Ramos (cell line): ENCODE data around the gene ERAP2.

Experiments
- in situ Hi-C: fragments of 300-500 bp; cut with MboI; formaldehyde crosslinking; loops from one replicate; pipeline ENCODE4 v1.14.3; 2022; ENCODE audit warnings: low sequenced_read_pairs; ENCODE audit not compliant: unreplicated experiment

Gene ERAP2

GRCh38 chr5:96952118-96952750 is 75.9 kb downstream of the ERAP2 start:
- in situ Hi-C loops, result no loop called here

- in situ Hi-C loops, result no loop called here
Observed at GRCh38 chr5:96952974-96953730, 76.9 kb downstream of the ERAP2 start.

GRCh38 chr5:96957254-96958049 is 81.2 kb downstream of the ERAP2 start:
- in situ Hi-C loops, result no loop called here

- in situ Hi-C loops, result no loop called here
Observed at GRCh38 chr5:96958977-96959376, 82.7 kb downstream of the ERAP2 start.

GRCh38 chr5:96961053-96961452 is 84.8 kb downstream of the ERAP2 start:
- in situ Hi-C loops, result no loop called here

- in situ Hi-C loops, result no loop called here
Observed at GRCh38 chr5:96962540-96962991, 86.3 kb downstream of the ERAP2 start.

GRCh38 chr5:96963267-96963666 is 87.0 kb downstream of the ERAP2 start:
- in situ Hi-C loops, result no loop called here

GRCh38 chr5:96966801-96967200 is 90.5 kb downstream of the ERAP2 start:
- in situ Hi-C loops, result no loop called here

GRCh38 chr5:96967400-96967799 is 91.1 kb downstream of the ERAP2 start:
- in situ Hi-C loops, result no loop called here

- in situ Hi-C loops, result no loop called here
Observed at GRCh38 chr5:96968074-96968473, 91.8 kb downstream of the ERAP2 start.

GRCh38 chr5:96968614-96969013 is 92.3 kb downstream of the ERAP2 start:
- in situ Hi-C loops, result no loop called here
